HG03558 (cell line): ENCODE measurements around the gene KCNK17.
"Not testable (repeated sequence)": the region's sequence is repeated elsewhere in the genome, so short reads cannot be mapped to it uniquely, and the experiment has no call there.

Source experiments
- ATAC-seq: cut with Tn5 transposase; IDR thresholded peaks from one replicate; pipeline ENCODE4 v1.9.1; 2021; ENCODE audit warnings: moderate number of reproducible peaks; ENCODE audit not compliant: unreplicated experiment; ENCODE audit errors: extremely low read depth

The KCNK17 gene

DNA sequence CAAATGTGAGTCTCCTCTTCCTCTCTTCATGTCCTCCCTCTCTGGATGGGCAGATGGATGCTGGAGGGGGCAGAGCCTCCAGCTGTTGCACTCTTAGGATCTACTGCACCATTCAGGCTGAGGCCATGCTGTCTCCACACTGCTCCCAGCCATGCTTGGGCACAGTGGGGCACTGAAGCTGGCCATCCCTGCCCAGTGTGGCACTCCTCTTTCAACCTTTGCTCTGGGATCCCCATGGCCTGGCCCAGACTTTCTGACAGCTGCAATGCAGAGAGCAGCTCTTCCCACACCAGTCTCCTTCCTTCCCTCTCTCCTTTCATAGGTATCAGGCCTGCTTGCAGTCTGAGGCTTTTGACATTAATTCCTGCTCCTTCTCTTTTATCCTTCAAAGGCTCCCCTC lies 9.3 kb downstream of the KCNK17 start:
- ATAC-seq, result no peak

- no peak for ATAC-seq
These were observed 10.6 kb downstream of the KCNK17 start for GRCh38 chr6:39303425-39304153.

- no peak for ATAC-seq
These were observed 11.4 kb downstream of the KCNK17 start for GRCh38 chr6:39302669-39303424.

DNA sequence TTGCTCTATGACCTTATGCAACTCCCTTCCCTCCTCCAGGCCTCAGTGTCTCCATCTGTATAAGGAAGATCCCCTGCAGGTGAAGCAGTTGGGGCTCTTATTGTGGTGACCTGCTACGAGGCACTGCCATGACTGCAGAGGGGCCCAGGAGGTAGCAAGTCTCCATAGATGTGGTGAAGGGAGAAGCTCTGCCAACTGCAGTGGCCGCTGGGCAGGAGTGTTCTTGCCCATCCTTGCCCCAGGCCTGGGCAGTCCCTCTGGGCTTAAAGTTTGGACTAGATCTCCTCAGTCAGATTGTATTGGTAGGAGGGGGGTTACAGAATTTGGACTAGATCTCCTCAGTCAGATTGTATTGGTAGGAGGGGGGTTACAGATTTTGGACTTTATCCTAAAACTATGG lies 12.2 kb downstream of the KCNK17 start:
- no peak for ATAC-seq

- ATAC-seq, result no peak
These were observed 12.6 kb downstream of the KCNK17 start for GRCh38 chr6:39301606-39302005.

DNA sequence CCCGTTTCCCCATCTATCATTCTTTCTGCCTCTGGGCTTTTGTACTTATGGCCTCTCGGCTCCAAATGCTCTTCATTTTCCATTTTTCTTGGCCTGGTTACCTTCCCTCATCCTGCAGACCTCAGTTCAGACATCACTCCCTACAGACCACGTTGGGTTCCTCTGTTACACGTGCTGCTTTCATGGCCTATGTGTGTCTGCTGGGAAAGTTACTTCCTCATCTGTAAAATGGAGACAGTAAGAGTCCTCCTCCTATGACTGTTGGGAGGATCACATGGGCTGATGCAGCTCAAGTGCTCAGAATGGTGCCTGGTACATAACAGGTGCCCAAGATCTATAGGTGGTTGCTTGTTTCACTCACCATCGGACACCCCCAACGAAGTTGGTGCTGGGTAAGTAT lies 13.5 kb downstream of the KCNK17 start:
- ATAC-seq, result no peak

DNA sequence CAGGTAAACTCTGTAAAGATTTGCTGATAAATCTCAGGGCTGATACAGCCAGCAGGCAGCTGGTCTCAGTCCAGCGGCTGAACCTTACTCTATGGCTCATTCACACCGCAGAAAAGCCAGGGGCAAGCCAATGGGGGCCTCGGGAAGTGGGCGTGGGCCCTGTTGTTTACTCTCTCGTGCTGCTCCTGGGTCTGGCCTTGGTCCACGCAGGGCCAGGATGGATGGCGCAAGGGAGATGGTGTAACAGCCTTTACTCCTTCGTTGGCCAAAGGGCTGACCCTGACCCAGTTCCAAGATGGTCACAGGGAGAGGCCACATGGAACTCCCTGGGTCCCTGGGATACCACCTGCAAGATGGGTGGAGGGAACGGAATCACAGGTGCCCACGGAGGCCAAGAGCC lies 16.2 kb downstream of the KCNK17 start:
- ATAC-seq, result no peak

DNA sequence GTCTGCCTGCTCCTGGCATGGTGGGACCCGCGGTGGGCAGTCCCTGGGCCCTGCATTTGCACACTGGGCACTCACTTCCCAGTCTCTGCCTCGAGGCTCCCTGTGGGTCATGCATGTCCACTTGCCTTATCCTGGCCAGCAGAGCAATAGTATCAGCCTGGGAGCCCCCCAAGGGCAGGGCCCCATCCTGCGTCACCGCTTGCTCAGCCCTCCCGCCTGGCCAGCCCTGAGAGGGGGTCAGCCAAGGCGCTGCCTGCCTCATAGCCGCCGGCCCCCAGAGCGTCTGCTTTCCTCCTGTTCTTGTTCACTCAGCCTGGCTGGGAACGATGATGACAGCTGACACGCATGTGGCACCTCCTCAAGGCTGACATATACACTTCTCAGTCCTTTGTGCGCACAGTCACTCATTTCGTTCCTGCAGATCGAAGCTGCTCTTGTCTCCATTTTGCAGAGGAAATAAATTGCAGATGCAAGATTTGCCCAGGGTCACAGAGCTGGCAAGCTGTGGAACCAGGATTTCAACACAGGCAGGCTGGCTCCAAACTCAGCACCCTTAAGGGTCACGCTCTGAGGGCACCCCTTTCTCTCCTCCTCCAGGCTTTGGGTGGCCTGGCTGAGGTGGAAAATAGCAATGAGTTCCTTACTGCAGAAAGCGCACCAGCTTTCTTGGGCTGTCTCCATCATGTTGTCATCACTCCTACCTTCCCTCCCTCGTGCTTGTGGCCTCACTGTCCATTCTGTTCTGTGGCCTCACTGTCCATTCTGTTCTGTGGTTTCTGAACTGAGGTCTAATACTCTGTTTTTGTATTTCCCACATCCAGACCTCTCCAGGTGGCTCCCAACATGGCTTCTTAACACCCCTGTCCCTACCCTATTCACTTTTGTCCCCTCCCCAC lies 17.2 kb downstream of the KCNK17 start:
- ATAC-seq, result no peak

GRCh38 chr6:39295611-39296011 lies 18.6 kb downstream of the KCNK17 start:
- no peak for ATAC-seq

GRCh38 chr6:39294899-39295298 lies 19.3 kb downstream of the KCNK17 start:
- ATAC-seq, result no peak

GRCh38 chr6:39294133-39294532 lies 20.1 kb downstream of the KCNK17 start:
- ATAC-seq, result no peak

DNA sequence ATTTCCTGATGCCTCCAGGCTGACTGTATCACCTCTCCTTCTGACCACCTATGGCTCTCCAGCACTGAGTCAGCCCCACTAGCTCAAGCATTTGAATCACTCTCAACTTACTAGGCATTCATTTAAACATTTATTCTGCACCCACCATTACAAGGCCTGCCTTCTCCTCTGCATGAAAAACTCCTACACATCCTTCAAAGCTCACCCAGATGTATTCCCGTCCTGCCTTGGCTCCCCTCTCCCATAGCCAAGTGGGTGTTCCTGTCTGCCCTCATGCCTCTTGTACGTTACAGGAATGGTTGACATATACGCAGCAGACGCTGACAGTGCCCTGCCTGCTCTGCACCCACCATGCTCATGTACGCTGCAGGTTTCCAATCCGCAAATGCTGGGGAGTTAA lies 21.6 kb downstream of the KCNK17 start:
- ATAC-seq, result no peak

- no peak for ATAC-seq
These were observed 24.7 kb downstream of the KCNK17 start for GRCh38 chr6:39289490-39289889.

- no peak for ATAC-seq
These were observed 26.6 kb downstream of the KCNK17 start for GRCh38 chr6:39287601-39288000.

DNA sequence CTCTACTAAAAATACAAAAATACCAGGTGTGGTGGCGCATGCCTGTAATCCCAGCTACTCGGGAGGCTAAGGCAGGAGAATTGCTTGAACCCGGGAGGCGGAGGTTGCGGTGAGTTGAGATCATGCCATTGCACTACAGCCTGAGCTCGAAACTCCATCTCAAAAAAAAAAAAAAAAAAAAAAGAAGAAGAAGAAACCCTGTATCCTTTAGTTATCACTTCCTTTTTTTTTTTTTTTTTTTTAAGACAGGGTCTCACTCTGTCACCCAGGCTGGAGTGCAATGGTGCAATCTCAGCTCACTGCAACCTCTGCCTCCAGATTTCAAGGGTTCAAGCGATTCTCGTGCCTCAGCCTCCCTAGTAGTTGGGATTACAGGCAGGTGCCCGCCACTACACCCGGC lies 27.6 kb downstream of the KCNK17 start:
- ATAC-seq, result not testable (repeated sequence)

DNA sequence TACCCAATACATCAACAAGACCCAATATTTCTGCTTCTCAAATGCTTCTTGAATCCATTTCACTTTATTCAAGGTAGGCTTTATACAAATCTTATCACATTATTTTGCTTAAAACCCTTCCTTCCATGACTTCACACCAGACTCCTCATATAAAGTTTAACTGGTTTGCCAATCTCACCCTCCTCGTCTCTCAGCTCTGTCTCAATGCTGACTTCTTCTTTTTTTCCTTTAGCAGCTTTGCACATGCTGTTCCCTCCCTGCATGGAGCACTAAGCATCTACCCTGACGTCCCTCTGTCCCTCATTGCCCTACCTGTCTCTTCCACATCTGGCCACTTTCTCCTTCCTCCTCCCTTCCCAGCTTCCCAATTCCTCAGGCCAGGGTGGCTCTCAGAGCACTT lies 31.4 kb downstream of the KCNK17 start:
- no peak for ATAC-seq

DNA sequence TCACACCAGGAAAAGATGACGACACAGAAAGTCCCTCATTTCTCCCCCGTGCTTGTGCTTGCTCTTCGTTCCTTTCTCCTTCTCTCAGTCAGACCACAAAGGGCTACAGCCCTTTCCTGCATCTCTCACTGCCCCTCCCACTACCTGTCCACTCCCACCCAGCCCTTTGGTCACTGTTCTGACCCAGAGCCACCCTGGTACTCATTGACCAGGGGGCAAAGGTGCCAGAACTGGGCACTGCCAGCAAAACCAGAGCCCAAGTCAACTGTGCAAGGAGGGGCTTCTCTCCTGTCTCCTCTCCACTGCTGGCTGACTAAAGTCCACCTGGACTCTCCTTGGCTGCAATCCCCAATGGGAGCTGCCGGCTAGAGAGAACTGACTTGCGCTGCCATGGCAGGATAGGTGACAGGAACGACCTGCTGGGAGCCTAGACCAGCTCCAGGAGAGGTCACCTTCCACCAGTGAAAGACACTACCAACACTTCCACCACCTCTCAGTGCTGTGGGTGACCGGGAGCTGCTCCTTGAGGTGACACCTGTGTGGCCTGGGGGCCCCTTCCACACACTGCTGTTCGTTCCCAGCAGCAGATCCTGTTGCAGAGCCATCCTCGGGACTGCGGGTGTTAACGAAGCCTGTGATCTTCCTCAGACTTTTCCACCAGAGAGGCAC lies 32.8 kb downstream of the KCNK17 start:
- ATAC-seq, result no peak

DNA sequence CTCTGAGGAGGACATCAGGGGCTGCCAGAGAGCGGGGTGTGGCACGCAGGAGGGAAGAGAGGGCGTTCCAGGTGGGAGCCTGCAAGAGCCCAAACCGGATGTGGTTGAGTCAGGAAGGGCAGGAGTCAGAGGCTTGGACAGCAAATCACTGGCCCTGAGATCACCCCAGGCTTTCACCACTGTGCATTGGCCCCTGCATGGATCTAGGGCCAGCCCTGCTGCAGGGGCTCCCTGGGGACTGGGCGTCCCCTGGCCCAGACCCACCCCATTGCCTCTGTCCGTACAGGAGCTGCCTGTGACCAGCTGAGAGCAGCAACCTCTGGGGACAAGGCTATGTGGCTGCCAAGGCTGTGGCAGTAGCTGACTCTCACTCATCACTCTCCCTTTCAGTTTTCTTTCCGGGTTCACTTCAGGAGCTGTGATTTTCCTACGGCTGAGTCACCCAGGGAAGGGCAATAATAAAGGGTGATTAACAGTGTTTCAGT lies 33.9 kb downstream of the KCNK17 start:
- no peak for ATAC-seq

- no peak for ATAC-seq
These were observed 34.7 kb downstream of the KCNK17 start for GRCh38 chr6:39279539-39279938.

GRCh38 chr6:39276379-39276995 lies 37.7 kb downstream of the KCNK17 start:
- ATAC-seq, result no peak
